H1 (cell line): ENCODE measurements around the gene RFPL3. TPM values are rescaled to one million over a fixed set of nuclear protein-coding genes. Genes with fewer than 3 reads are reported as not detected.

Experiments used
- CTCF ChIA-PET: fragments of 300-600 bp; sonication (Branson Sonifier 250); formaldehyde crosslinking; loops from one replicate; lab custom pipeline; 2021; ENCODE audit not compliant: partially characterized antibody; lab: Charles Lee
- POLR2A ChIA-PET: fragments of 300-600 bp; sonication (Branson Sonifier 250); formaldehyde crosslinking; loops from one replicate; lab custom pipeline; 2021; ENCODE audit warnings: inconsistent platforms; ENCODE audit not compliant: partially characterized antibody; lab: Charles Lee
- DNase-seq, 2 experiments: peaks; one replicate each; pipeline versions ENCODE4 v3.0.0 to v3.0.0-alpha.2; 2010 to 2022; ENCODE audit warnings: low spot score in 2 of 2, low read depth in 1 of 2, mixed read lengths in 1 of 2
- FAIRE-seq: peaks from 2 replicates; lab custom pipeline; 2011; peaks lifted over from hg19 to GRCh38; lab: Jason Lieb, UNC
- H2AFZ ChIP-seq: 2 replicates; pipeline ENCODE4 v1.8.1; 2012; ENCODE audit warnings: low read length, inconsistent platforms
- H2AK5ac ChIP-seq: 2 replicates; pipeline ENCODE4 v1.6.1; 2013; ENCODE audit warnings: low read depth, low read length
- H2BK120ac ChIP-seq: replicated peaks from 2 replicates; pipeline ENCODE3; 2013; ENCODE audit warnings: low read depth, low read length, inconsistent platforms
- H2BK12ac ChIP-seq: 2 replicates; pipeline ENCODE4 v1.6.1; 2013; ENCODE audit warnings: low read depth, low read length
- H2BK15ac ChIP-seq: 2 replicates; pipeline ENCODE4 v1.6.1; 2013; ENCODE audit warnings: low read length
- H2BK20ac ChIP-seq: 2 replicates; pipeline ENCODE4 v1.6.1; 2013; ENCODE audit warnings: low read length
- H2BK5ac ChIP-seq: 2 replicates; pipeline ENCODE4 v1.6.1; 2013; ENCODE audit warnings: low read depth, low read length
- H3K14ac ChIP-seq: 2 replicates; pipeline ENCODE4 v1.6.1; 2013; ENCODE audit warnings: inconsistent platforms; ENCODE audit not compliant: insufficient read length
- H3K18ac ChIP-seq: 2 replicates; pipeline ENCODE4 v1.6.1; 2013; ENCODE audit warnings: low read length; ENCODE audit errors: extremely low read depth
- H3K23ac ChIP-seq: 2 replicates; pipeline ENCODE4 v1.6.1; 2013; ENCODE audit warnings: inconsistent platforms; ENCODE audit not compliant: insufficient read length
- H3K23me2 ChIP-seq: 2 replicates; pipeline ENCODE4 v1.6.1; 2013; ENCODE audit warnings: low read depth, low read length
- H3K27ac ChIP-seq: 2 replicates; pipeline ENCODE4 v1.6.1; 2011; ENCODE audit warnings: low read depth, low read length, inconsistent platforms
- H3K27me3 ChIP-seq, 4 experiments: replicated peaks in 1 of 4; 1 replicate in 1 of 4; 2 replicates in 3 of 4; pipeline versions ENCODE4 v1.6.1 to v1.8.1; 2011 to 2013; ENCODE audit warnings: low read length in 3 of 4, mild to moderate bottlenecking in 3 of 4, inconsistent platforms in 2 of 4, mixed read lengths in 2 of 4, moderate library complexity in 1 of 4; ENCODE audit not compliant: control insufficient read depth in 3 of 4, insufficient read depth in 3 of 4; ENCODE audit errors: extremely low read depth in 1 of 4
- H3K36me3 ChIP-seq, 4 experiments: 2 replicates each; pipeline versions ENCODE4 v1.6.1 to v1.8.1; 2011 to 2013; ENCODE audit warnings: mild to moderate bottlenecking in 4 of 4, low read length in 3 of 4, moderate library complexity in 2 of 4, control low read depth in 1 of 4, inconsistent platforms in 1 of 4; ENCODE audit not compliant: insufficient read depth in 4 of 4, control insufficient read depth in 2 of 4
- H3K4ac ChIP-seq: replicated peaks from 2 replicates; pipeline ENCODE3; 2013; ENCODE audit warnings: low read length, low read depth, mixed read lengths, inconsistent platforms; ENCODE audit not compliant: insufficient read length
- H3K4me1 ChIP-seq, 4 experiments: replicated peaks in 1 of 4; 1 replicate in 1 of 4; 2 replicates in 3 of 4; pipeline versions ENCODE4 v1.6.1 to v1.8.1; 2011 to 2013; ENCODE audit warnings: low read length in 3 of 4, inconsistent platforms in 2 of 4, mixed read lengths in 1 of 4; ENCODE audit not compliant: insufficient read depth in 4 of 4, control insufficient read depth in 3 of 4
- H3K4me2 ChIP-seq, 2 experiments: 2 replicates each; pipeline versions ENCODE4 v1.6.1 to v1.8.1; 2011 to 2013; ENCODE audit warnings: low read depth in 2 of 2, low read length in 2 of 2, control low read depth in 1 of 2, inconsistent platforms in 1 of 2, mild to moderate bottlenecking in 1 of 2; ENCODE audit not compliant: insufficient read depth in 1 of 2
- H3K4me3 ChIP-seq, 4 experiments: fragments of 200-600, 300-600 bp in 1 of 4; sonication (generic), shearing (Covaris generic), sonication (Bioruptor Twin) in 1 of 4; 2 replicates each; pipeline versions ENCODE4 v1.5.1 to v1.8.1; 2011 to 2016; ENCODE audit warnings: low read length in 4 of 4, low read depth in 3 of 4, control low read depth in 2 of 4, inconsistent platforms in 2 of 4, mild to moderate bottlenecking in 2 of 4, mixed read lengths in 1 of 4, moderate library complexity in 1 of 4; ENCODE audit not compliant: insufficient read depth in 2 of 4; ENCODE audit errors: extremely low read depth in 1 of 4
- H3K56ac ChIP-seq: replicated peaks from 2 replicates; pipeline ENCODE3; 2013; ENCODE audit warnings: low read depth, mild to moderate bottlenecking, mixed read lengths, low read length, inconsistent platforms; ENCODE audit not compliant: insufficient read length
- H3K79me1 ChIP-seq: 2 replicates; pipeline ENCODE4 v1.6.1; 2013; ENCODE audit warnings: low read depth, low read length, control low read depth
- H3K79me2 ChIP-seq, 2 experiments: 2 replicates each; pipeline versions ENCODE4 v1.6.1 to v1.8.1; 2012 to 2013; ENCODE audit warnings: low read length in 2 of 2, mild to moderate bottlenecking in 2 of 2, inconsistent platforms in 1 of 2; ENCODE audit not compliant: insufficient read depth in 2 of 2, control insufficient read depth in 1 of 2
- H3K9ac ChIP-seq, 4 experiments: replicated peaks in 1 of 4; 1 replicate in 1 of 4; 2 replicates in 3 of 4; pipeline versions ENCODE4 v1.6.1 to v1.8.1; 2011 to 2013; ENCODE audit warnings: low read depth in 3 of 4, low read length in 3 of 4, control low read depth in 2 of 4, mild to moderate bottlenecking in 2 of 4, moderate library complexity in 2 of 4, inconsistent platforms in 1 of 4; ENCODE audit errors: extremely low read depth in 1 of 4
- H3K9me3 ChIP-seq, 2 experiments: 2 replicates each; pipeline versions ENCODE4 v1.6.1 to v1.8.1; 2012 to 2013; ENCODE audit warnings: mild to moderate bottlenecking in 2 of 2, moderate library complexity in 2 of 2, control low read depth in 1 of 2, inconsistent platforms in 1 of 2, low read depth in 1 of 2, low read length in 1 of 2, mixed read lengths in 1 of 2; ENCODE audit not compliant: insufficient read depth in 2 of 2
- H4K20me1 ChIP-seq, 2 experiments: replicated peaks in 1 of 2; 2 replicates each; pipeline versions ENCODE3 to v1.8.1; 2011 to 2013; ENCODE audit warnings: inconsistent platforms in 2 of 2, low read length in 2 of 2, mild to moderate bottlenecking in 1 of 2; ENCODE audit not compliant: insufficient read depth in 2 of 2, control insufficient read depth in 1 of 2
- H4K5ac ChIP-seq: 2 replicates; pipeline ENCODE4 v1.6.1; 2013; ENCODE audit warnings: low read length, low read depth, mixed read lengths, inconsistent platforms; ENCODE audit not compliant: insufficient read length
- H4K8ac ChIP-seq: 2 replicates; pipeline ENCODE4 v1.8.0; 2013; ENCODE audit warnings: mild to moderate bottlenecking, moderate library complexity, low read length, inconsistent platforms; ENCODE audit not compliant: insufficient read depth; ENCODE audit errors: extremely low read depth
- H4K91ac ChIP-seq: replicated peaks from 2 replicates; pipeline ENCODE3; 2013; ENCODE audit warnings: low read length, mixed read lengths, inconsistent platforms; ENCODE audit not compliant: insufficient read length
- CREB1 ChIP-seq: IDR thresholded peaks from 2 replicates; pipeline ENCODE4 v1.6.1; 2012; ENCODE audit warnings: inconsistent platforms
- CTBP2 ChIP-seq: IDR thresholded peaks from 2 replicates; pipeline ENCODE4 v1.7.0; 2011; ENCODE audit warnings: borderline replicate concordance, mild to moderate bottlenecking, moderate library complexity, mixed read lengths, low read length; ENCODE audit not compliant: insufficient read depth, insufficient read length
- EP300 ChIP-seq, 2 experiments: IDR thresholded peaks; 1 replicate in 1 of 2; 2 replicates in 1 of 2; pipeline ENCODE4 v1.6.1; 2011 to 2012; ENCODE audit warnings: low read depth in 2 of 2, low read length in 2 of 2, mild to moderate bottlenecking in 2 of 2, borderline replicate concordance in 1 of 2, inconsistent platforms in 1 of 2, moderate library complexity in 1 of 2
- GABPA ChIP-seq: IDR thresholded peaks from 2 replicates; pipeline ENCODE4 v1.6.1; 2011; ENCODE audit warnings: mild to moderate bottlenecking, low read length, moderate library complexity, borderline replicate concordance; ENCODE audit not compliant: insufficient read depth
- KDM1A ChIP-seq: fragments of 200-600, 300-600 bp; sonication (generic); IDR thresholded peaks from 2 replicates; pipeline ENCODE4 v1.7.1; 2016; ENCODE audit warnings: mild to moderate bottlenecking, low read length, borderline replicate concordance
- POLR2AphosphoS5 ChIP-seq: IDR thresholded peaks from 2 replicates; pipeline ENCODE4 v1.6.1; 2011; ENCODE audit warnings: low read depth, low read length
- POU5F1 ChIP-seq: IDR thresholded peaks from 2 replicates; pipeline ENCODE4 v1.6.1; 2011; ENCODE audit warnings: low read depth, mild to moderate bottlenecking, low read length, moderate library complexity
- RAD21 ChIP-seq, 2 experiments: IDR thresholded peaks in 1 of 2; conservative IDR thresholded peaks in 1 of 2; 2 replicates each; pipeline ENCODE4 v1.6.1; 2011; ENCODE audit warnings: low read depth in 2 of 2, low read length in 2 of 2, improper control_type of control experiment in 1 of 2, inconsistent platforms in 1 of 2, mild to moderate bottlenecking in 1 of 2, moderate library complexity in 1 of 2
- SIRT6 ChIP-seq: IDR thresholded peaks from one replicate; pipeline ENCODE4 v1.7.1; 2012; ENCODE audit warnings: low read length, inconsistent platforms
- SP2 ChIP-seq: IDR thresholded peaks from 2 replicates; pipeline ENCODE4 v1.6.1; 2012; ENCODE audit warnings: mild to moderate bottlenecking, low read length, inconsistent platforms
- TAF1 ChIP-seq: IDR thresholded peaks from 2 replicates; pipeline ENCODE4 v1.6.1; 2011; ENCODE audit warnings: mild to moderate bottlenecking, low read depth, low read length
- WGBS, 2 experiments: shearing (Covaris generic) in 1 of 2; methylation state at CpG; one replicate each; pipeline versions ENCODE4 v1.1.6 to v1.1.7; 2013 to 2015; ENCODE audit warnings: low lambda C conversion rate in 2 of 2, mixed read lengths in 2 of 2, inconsistent platforms in 1 of 2, low coverage in 1 of 2, missing lambda C conversion rate in 1 of 2; ENCODE audit not compliant: insufficient replicate concordance in 2 of 2, insufficient coverage in 1 of 2, insufficient read length in 1 of 2; ENCODE audit errors: extremely low coverage in 1 of 2, missing lambda C conversion rate in 1 of 2; 5-methylcytosine and 5-hydroxymethylcytosine counted together
- polyA plus RNA-seq, 7 experiments: library from polyadenylated mRNA; depleted of rRNA in 3 of 7; stranded (reverse) in 5 of 7; unstranded in 2 of 7; fragments of >200 nt in 5 of 7; fragments of 200-250 nt in 2 of 7; gene quantifications; 1 replicate in 5 of 7; 2 replicates in 1 of 7; 4 replicates in 1 of 7; pipeline versions ENCODE4 v1.2.1 to v1.2.3, GENCODE V29; 2011 to 2013; ENCODE audit warnings: missing spikeins in 2 of 7, mixed read lengths in 2 of 7
- total RNA-seq: library from RNA; stranded (reverse); fragmentation: NEBNext Ultra II Directional; extraction: Animal tissue kit (Norgen Biotek cat#: 25700); gene quantifications from 2 replicates; pipeline ENCODE4 v1.2.1, GENCODE V29; 2021
- TF ChIP-seq, protein P1 (sequence below): IDR thresholded peaks from 2 replicates; pipeline ENCODE4 v1.6.1; 2012; ENCODE audit warnings: inconsistent platforms

Gene RFPL3
- total and polyA plus RNA-seq, 2 of the 8 experiments (the other 6 are each of a cell fraction or from before 2014, with no cell fraction given): 0.08 to 0.24 TPM

DNA sequence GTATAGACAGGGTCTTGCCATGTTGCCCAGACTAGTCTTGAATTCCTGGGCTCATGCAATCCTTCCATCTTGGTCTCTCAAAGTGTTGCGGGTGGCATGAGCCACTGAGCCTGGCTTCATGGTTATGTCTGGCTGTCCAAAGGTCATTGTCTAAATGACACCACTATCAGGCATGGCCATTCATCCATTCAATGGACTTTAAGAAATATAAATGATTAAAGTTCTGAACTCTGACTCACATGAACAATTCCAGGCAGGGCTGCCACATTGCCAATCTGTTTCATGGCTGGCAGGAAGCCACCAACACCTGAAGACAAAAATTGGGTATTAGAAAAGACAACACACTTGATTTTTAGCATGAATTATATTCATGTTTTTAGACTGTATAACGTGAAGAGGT lies 50.3 kb downstream of the RFPL3 start:
- Histone ChIP-seq H2AFZ (no peak overlapping the region), H3K27me3 (no peaks in the 10 kb centered on the region; a peak in 1 of 7 replicates), H3K23ac (no peak overlapping the region), H2BK12ac (no peak overlapping the region), H3K79me2 (peaks cover 13 to 23% of the 10 kb centered on the region in 2 experiments), H3K4ac (no peak overlapping the region), H3K23me2 (peaks cover 3% of the 10 kb centered on the region; the same call in 1 of the 2 replicates), H3K4me3 (no peak overlapping the region), H3K79me1 (peaks cover 3% of the 10 kb centered on the region; the same call in 1 of the 2 replicates), H3K27ac (no peak overlapping the region), H2BK20ac (no peak overlapping the region), H3K18ac (no peak overlapping the region), H4K20me1 (peaks cover 2 to 4% of the 10 kb centered on the region in 2 experiments), H3K14ac (no peak overlapping the region), H2BK15ac (no peak overlapping the region), H2BK5ac (no peak overlapping the region), H3K9ac (no peak overlapping the region), H2BK120ac (no peak overlapping the region), H3K4me1 (no peaks in the 10 kb centered on the region; a peak in 1 of 7 replicates), H3K36me3 (peaks cover 10 to 39% (median 31%) of the 10 kb centered on the region in 4 experiments), H2AK5ac (no peak overlapping the region), H3K56ac (no peak overlapping the region), H3K9me3 (no peaks in the 10 kb centered on the region), H3K4me2 (no peak overlapping the region), H4K5ac (no peak overlapping the region), H4K8ac (no peak overlapping the region), H4K91ac (no peak overlapping the region)
- FAIRE-seq (no peak), DNase-seq (no peak)
- WGBS, 2 experiments: 70% methylated on average over 2 of the region's 2 CpGs; no CpG with 5 or more reads in 1 of the 2 experiments
- CTCF ChIA-PET: interaction anchor here (2.0 kb wide), 1 partner anchor 19 kb away, joined by 9 read pairs; no protein-coding TSS in a partner anchor
- POLR2A ChIA-PET: no interaction called here
- no peak for TF ChIP-seq POU5F1
- TF ChIP-seq, protein P1, sequence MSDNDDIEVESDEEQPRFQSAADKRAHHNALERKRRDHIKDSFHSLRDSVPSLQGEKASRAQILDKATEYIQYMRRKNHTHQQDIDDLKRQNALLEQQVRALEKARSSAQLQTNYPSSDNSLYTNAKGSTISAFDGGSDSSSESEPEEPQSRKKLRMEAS: no peak
- TF ChIP-seq EP300 (IDR thresholded peaks at IDR 0.05; ENCODE audit: borderline replicate concordance in 1 of 2, low read depth in 2 of 2, low read length in 2 of 2): no peak
- TF ChIP-seq TAF1: no peak
- TF ChIP-seq KDM1A: no peak
- TF ChIP-seq SP2: no peak
- TF ChIP-seq SIRT6: no peak
- TF ChIP-seq CREB1: no peak
- TF ChIP-seq RAD21 (IDR thresholded peaks at IDR 0.05 in 1 of 2, conservative IDR thresholded peaks at IDR 0.05 in 1 of 2; ENCODE audit: low read depth in 2 of 2, low read length in 2 of 2): no peak
- TF ChIP-seq CTBP2: no peak
- no peak for TF ChIP-seq POLR2AphosphoS5
- no peak for TF ChIP-seq GABPA
